GM19452 (cell line): Measurements from ENCODE around the gene NPW.
"Not testable (repeated sequence)": the region's sequence is repeated elsewhere in the genome, so short reads cannot be mapped to it uniquely, and the experiment has no call there.

Experiments
- ATAC-seq: cut with Tn5 transposase; IDR thresholded peaks from one replicate; pipeline ENCODE4 v1.9.1; 2021; ENCODE audit not compliant: unreplicated experiment

The NPW gene

DNA sequence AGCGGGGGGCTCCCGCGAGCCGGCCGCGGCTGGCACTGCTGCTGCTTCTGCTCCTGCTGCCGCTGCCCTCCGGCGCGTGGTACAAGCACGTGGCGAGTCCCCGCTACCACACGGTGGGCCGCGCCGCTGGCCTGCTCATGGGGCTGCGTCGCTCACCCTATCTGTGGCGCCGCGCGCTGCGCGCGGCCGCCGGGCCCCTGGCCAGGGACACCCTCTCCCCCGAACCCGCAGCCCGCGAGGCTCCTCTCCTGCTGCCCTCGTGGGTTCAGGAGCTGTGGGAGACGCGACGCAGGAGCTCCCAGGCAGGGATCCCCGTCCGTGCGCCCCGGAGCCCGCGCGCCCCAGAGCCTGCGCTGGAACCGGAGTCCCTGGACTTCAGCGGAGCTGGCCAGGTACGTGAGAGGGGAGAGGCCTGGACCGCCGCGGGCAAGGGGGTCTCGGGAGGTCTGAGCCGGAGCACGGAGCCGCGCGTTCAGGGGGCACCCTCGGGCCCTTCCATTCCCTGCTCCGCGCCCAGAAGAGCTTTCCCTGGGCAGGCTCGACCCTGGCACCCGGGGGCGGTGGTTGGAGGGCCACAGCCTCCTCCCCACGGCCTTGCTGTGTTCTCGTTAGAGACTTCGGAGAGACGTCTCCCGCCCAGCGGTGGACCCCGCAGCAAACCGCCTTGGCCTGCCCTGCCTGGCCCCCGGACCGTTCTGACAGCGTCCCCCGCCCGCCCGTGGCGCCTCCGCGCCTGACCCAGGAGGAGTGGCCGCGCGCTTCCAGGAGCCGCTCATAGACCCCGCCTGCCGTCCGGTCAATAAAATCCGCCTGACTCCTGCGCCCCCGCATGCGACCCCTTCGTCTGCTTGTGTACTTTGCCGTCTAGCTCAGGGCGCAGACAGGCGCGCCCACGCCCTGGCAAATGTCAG, 591 bp downstream of the NPW start:
- no peak for ATAC-seq

DNA sequence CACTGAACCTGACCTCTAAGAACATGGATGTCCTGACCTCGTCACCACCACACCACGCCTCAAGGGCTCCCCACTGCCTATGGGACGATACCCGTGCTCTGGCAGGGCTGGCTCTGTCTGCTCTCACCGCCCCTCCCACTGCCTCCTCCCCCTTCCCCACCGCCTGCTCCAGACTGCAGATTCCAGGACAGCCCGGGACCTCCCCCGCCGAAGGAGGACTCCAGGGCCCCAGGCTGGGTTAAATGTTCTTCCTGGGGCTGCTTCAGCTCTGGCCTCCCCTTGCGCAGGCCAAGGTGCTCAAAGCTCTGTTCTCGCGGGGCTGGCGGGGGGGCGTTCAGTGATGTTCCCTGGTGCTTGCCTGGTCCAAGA, 3.1 kb downstream of the NPW start:
- peak; percentile 12 for ATAC-seq

DNA sequence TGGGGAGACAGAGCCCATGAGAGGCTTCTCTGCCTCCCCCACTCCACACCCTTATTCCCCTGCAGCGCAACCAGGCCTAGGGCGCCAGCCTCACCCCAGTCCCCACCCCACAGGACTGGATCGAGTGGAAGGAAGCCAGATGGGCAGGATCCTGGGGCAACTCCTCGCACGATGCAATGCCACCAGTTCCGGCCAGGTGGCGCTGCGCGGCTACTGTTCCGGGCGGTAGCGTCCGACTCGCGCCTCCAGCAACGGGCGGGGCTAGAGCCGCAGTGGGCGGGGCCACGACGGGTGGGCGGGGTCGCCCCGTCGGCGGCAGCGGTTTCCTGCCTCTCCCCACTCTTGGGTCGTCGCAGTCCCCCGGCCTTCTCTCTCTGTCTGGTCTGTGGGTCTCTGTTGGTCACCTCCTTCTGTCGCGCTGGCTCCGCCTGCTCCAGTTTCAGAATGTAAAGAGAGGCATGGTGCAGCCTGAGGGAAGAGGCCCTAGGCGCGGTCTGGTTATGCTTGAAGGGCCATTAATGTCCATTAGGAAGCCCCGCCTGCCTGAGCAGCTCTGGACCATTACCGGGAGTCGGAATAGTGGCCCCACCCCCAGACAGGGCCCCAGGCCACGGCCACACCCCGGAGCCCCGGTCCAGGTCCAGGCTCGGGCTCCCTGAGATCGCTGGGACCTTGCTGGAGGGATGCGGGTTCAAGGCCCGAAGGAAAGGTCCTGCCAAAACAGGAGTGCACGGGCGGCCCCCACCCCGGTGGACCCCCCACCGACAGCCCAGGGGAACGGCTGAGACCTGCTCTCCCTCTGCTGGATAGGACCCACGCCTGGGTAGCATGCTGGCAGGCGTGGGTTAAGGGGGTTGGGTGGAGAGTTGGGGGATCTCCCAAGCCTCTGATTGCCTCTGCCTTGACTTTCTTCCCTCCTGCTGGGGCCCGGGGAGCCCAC, 3.8 kb downstream of the NPW start:
- ATAC-seq: peak; percentile 76

- ATAC-seq: no peak
These were observed 4.4 kb downstream of the NPW start for GRCh38 chr16:2024032-2024420.

- ATAC-seq: no peak
These were observed 5.7 kb downstream of the NPW start for GRCh38 chr16:2025251-2025650.

DNA sequence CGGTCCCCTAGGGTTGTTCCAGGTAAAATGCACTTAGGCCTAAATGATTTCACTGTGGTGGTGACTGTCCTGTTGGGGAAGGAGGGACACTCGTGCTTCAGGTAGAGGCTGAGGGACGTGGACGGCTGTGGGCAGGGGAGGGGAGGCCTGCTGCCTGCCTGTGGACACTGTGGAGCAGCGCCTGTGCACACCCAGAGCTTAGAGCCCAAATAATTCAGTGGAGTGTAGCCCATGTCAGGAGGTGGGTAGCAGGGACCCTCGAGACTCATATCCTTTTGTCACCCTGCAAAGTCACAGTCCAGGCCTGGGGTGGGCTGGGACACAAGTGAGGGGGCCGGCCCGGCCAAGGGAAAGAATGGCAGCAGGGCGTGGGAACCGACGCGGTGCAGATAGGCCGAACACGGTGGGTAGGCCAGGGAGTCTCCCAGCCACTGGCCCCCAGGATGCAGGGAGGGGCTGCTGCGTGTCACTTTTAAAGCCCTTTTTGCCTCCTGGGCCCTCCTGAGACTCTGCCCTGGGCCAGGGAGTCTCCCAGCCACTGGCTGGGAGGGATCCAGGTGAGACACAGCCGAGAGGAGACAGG, 6.4 kb downstream of the NPW start:
- no peak for ATAC-seq

DNA sequence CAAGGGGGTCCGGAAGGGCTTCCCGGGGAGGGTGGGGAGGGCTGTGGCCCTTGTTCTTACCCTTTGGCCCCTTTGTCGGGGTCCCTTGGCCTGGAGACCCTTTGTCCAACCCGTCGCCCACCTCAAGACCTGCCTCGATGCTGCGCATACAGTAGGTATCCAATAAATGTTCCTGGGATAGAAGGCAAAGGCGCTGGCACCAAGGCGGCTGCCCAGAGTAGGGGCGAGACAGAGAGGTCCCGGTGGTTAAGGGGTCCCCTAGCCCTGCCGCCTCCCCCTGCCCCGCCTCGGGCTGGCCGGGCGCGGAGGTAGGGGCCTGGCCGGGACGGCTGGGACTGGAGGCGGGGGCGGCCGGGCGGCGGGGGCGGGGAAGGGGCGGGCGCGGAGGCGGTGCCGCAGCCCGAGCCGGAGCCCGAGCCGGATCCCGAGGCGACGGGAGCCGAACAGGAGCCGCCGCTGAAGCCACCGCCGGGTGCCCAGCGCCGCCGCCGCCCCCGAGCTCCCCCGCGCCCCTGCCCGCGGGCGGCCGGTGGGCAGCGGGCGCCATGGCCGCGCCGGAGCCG, 7.0 kb downstream of the NPW start, which contains the start of gene NHERF2:
TSS of gene NHERF2 (plus strand) at position 442 of the 563 bp plus-strand sequence. CDS start at position 546, 104 bp downstream.
- ATAC-seq: no peak

GRCh38 chr16:2027024-2028010, 7.7 kb downstream of the NPW start:
- ATAC-seq: no peak

- no peak for ATAC-seq
These were observed 8.6 kb downstream of the NPW start for GRCh38 chr16:2028146-2028545.

DNA sequence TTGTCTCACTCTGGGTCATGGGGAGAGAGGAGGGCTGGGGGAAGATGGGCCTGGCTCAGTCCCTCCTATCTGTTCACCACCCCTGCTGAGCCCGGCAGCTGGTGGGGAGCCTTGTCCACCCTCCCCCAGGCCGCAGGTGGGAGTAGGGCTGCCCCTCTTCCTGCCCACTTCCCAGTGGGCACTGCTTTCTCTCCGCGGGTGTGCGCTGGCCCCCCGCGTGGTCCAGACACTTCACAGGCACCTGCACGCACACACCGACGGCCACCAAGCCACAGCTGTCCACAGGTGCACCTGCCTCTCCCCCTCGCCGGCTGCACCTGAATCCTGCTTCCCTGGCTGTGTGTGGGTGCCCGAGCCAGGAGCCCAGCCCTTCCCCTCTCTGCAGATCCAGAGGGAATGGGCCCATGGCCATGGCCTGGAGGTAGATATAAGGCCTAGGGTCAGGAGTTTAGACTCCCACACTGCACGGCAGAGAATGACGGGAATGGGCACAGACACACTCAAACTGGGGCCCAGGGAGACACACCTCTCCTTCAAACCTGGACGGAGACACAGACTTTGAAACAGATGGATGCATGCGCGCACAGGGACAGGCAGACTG, 9.1 kb downstream of the NPW start:
- no peak for ATAC-seq

DNA sequence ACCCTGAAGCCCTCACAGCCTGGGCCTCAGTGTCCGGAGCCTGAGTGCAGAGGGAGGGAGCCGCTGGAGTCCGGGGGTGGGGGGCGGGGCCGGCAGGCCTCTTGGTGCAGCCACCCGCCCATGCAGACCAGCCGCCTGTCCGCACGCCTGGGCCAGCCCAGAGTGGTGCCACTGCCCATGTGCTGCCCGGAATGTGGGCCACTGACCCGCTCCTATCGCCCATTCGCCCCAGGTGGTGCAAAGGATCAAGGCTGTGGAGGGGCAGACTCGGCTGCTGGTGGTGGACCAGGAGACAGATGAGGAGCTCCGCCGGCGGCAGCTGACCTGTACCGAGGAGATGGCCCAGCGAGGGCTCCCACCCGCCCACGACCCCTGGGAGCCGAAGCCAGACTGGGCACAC, 9.8 kb downstream of the NPW start:
- ATAC-seq: no peak

DNA sequence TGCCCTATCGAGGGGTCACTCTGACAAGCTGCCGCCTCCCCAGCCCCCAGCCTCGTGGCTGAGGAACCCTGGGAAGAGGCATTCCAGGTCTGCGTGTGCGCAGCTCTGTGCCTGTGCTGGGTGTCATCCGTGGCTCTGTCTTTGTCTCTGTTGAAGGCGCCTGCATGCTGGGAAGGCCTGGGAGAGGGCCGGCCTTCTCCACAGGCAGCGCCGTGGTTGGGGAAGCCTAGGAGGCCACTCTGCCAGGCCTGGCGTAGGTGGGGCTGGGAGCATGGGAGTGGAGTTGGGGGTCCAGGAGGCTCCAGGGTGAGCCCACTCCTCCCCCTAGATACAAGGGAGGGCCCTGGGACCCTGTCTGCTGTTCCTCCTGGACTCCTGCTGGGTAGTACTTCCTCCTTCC, 10.5 kb downstream of the NPW start:
- ATAC-seq: no peak

GRCh38 chr16:2031081-2031577, 11.5 kb downstream of the NPW start:
- no peak for ATAC-seq

- ATAC-seq: no peak
These were observed 12.9 kb downstream of the NPW start for GRCh38 chr16:2032285-2033056.

GRCh38 chr16:2033057-2033908, 13.7 kb downstream of the NPW start:
- ATAC-seq: no peak

DNA sequence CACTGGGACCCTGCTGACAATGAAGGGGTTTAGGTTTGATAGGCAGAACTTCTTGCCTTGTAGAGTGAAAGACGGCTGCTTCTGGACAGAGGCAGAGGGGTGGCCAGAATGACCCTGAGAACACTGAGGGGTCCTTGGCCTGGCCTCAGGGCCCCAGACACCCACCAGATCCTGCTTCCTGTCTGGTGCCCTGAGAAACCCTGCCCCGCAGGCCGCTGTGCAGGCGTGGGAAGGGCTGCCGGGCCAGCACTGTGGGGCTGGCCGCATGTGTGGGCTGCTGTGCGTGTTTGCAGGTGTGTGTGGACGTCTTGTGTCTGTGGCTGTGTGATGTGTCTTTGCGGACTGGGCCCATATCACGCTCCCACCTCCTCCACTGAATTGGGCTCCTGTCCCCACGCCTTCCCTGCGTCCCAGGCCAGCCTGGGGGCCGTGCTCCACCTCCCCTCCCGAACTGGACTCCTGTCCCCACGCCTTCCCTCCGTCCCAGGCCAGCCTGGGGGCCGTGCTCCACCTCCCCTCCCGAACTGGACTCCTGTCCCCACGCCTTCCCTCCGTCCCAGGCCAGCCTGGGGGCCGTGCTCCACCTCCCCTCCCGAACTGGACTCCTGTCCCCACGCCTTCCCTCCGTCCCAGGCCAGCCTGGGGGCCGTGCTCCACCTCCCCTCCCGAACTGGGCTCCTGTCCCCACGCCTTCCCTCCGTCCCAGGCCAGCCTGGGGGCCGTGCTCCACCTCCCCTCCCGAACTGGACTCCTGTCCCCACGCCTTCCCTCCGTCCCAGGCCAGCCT, 14.5 kb downstream of the NPW start:
- ATAC-seq: not testable (repeated sequence)
